DMS79 treated with DMSO at 0.1 percent for 48 hours (cell line): ENCODE data around the gene MRE11.

Experiments
- DNase-seq: peaks from one replicate; lab custom pipeline; 2025; lab: John Stamatoyannopoulos, UW

The MRE11 gene

GRCh38 chr11:94493281-94494125, at the start of gene MRE11, which contains the start of gene ANKRD49:
TSS of gene MRE11 (minus strand) at chr11:94493844. CDS start at chr11:94492801, 1,043 bp downstream.
TSS of gene ANKRD49 (plus strand) at chr11:94493984. CDS start at chr11:94496694, 2,710 bp downstream.
- peak; percentile 98 for DNase-seq

- DNase-seq: no peak
Observed at GRCh38 chr11:94539420-94539819, 45.8 kb upstream of the MRE11 start.

- no peak for DNase-seq
Observed at GRCh38 chr11:94537031-94537600, 43.5 kb upstream of the MRE11 start.

- no peak for DNase-seq
Observed at GRCh38 chr11:94536386-94536785, 42.7 kb upstream of the MRE11 start.

GRCh38 chr11:94533696-94534630, 40.3 kb upstream of the MRE11 start:
- DNase-seq: no peak

- no peak for DNase-seq
Observed at GRCh38 chr11:94533206-94533605, 39.6 kb upstream of the MRE11 start.

- DNase-seq: no peak
Observed at GRCh38 chr11:94532211-94532610, 38.6 kb upstream of the MRE11 start.

- DNase-seq: no peak
Observed at GRCh38 chr11:94528551-94528950, 34.9 kb upstream of the MRE11 start.

GRCh38 chr11:94526645-94527438, 33.2 kb upstream of the MRE11 start:
- no peak for DNase-seq

- DNase-seq: peak; percentile 91
Observed at GRCh38 chr11:94525546-94526324, 32.1 kb upstream of the MRE11 start.

- no peak for DNase-seq
Observed at GRCh38 chr11:94524341-94524740, 30.7 kb upstream of the MRE11 start.

- no peak for DNase-seq
Observed at GRCh38 chr11:94521684-94522083, 28.0 kb upstream of the MRE11 start.

- DNase-seq: peak; percentile 70
Observed at GRCh38 chr11:94519478-94520084, 25.9 kb upstream of the MRE11 start.

- DNase-seq: no peak
Observed at GRCh38 chr11:94518300-94518699, 24.7 kb upstream of the MRE11 start.

- DNase-seq: no peak
Observed at GRCh38 chr11:94516725-94517124, 23.1 kb upstream of the MRE11 start.

- DNase-seq: no peak
Observed at GRCh38 chr11:94515398-94515797, 21.8 kb upstream of the MRE11 start.

GRCh38 chr11:94513091-94513490, 19.4 kb upstream of the MRE11 start:
- DNase-seq: peak; percentile 89

- peak; percentile 56 for DNase-seq
Observed at GRCh38 chr11:94511932-94512781, 18.5 kb upstream of the MRE11 start, which contains the start of gene C11orf97. TSS of gene C11orf97 (plus strand) at chr11:94512461. CDS start at chr11:94512529, 68 bp downstream.

- no peak for DNase-seq
Observed at GRCh38 chr11:94507485-94507884, 13.8 kb upstream of the MRE11 start.
